Transverse colon (tissue), 4 donors: ENCODE measurements around the gene SCYL2. TPM values are rescaled to one million over a fixed set of nuclear protein-coding genes. Genes with fewer than 3 reads are reported as not detected.
"Not testable (repeated sequence)": the region's sequence is repeated elsewhere in the genome, so short reads cannot be mapped to it uniquely, and the experiment has no call there.

Experiments
- DNase-seq: peaks from one replicate; pipeline ENCODE4 v3.0.0-alpha.2; 2019
- H3K27ac ChIP-seq, 4 donors: fragments of 200-600 bp; sonication (generic); 2 replicates each; pipeline ENCODE4 v1.5.1; 2016 to 2018; ENCODE audit warnings: inconsistent platforms in 4 of 4
- H3K27me3 ChIP-seq: fragments of 200-600 bp; sonication (generic); 2 replicates; pipeline ENCODE4 v1.5.1; 2017; ENCODE audit warnings: inconsistent platforms
- H3K36me3 ChIP-seq, 4 donors: fragments of 200-600 bp; sonication (generic); 2 replicates each; pipeline ENCODE4 v1.5.1; 2017 to 2019; ENCODE audit warnings: inconsistent platforms in 4 of 4
- H3K4me1 ChIP-seq, 4 donors: fragments of 200-600 bp; sonication (generic); 2 replicates each; pipeline ENCODE4 v1.5.1; 2017 to 2020; ENCODE audit warnings: inconsistent platforms in 4 of 4
- H3K4me3 ChIP-seq, 4 donors: fragments of 200-600 bp; sonication (generic); 1 replicate in 1 of 4; 2 replicates in 3 of 4; pipeline versions ENCODE4 v1.5.1 to v1.6.1; 2017 to 2019; ENCODE audit warnings: inconsistent platforms in 4 of 4
- H3K9me3 ChIP-seq, 2 donors: fragments of 200-600 bp; sonication (generic); 2 replicates each; pipeline ENCODE4 v1.5.1; 2017 to 2019; ENCODE audit warnings: inconsistent platforms in 2 of 2
- CTCF ChIP-seq, 5 experiments: fragments of 200-600 bp in 3 of 5; fragments of 450-650 bp in 2 of 5; sonication (generic) in 3 of 5; IDR thresholded peaks; 1 replicate in 2 of 5; 2 replicates in 3 of 5; pipeline ENCODE4 v1.5.1; 2016 to 2017; ENCODE audit warnings: antibody characterized with exemption in 5 of 5, inconsistent platforms in 3 of 5, mild to moderate bottlenecking in 2 of 5, moderate library complexity in 1 of 5
- EP300 ChIP-seq: sonication (generic); formaldehyde crosslinking; IDR thresholded peaks from one replicate; pipeline ENCODE4 v1.6.1; 2017; ENCODE audit warnings: antibody characterized with exemption, low read depth
- POLR2A ChIP-seq: fragments of 450-650 bp; IDR thresholded peaks from one replicate; pipeline ENCODE4 v1.6.1; 2016; ENCODE audit warnings: antibody characterized with exemption, mild to moderate bottlenecking, moderate library complexity
- POLR2AphosphoS5 ChIP-seq, 3 donors: sonication (generic); formaldehyde crosslinking; IDR thresholded peaks; one replicate each; pipeline ENCODE4 v1.6.1; 2016; ENCODE audit warnings: antibody characterized with exemption in 3 of 3
- WGBS, 2 donors: methylation state at CpG; one replicate each; pipeline ENCODE4 v1.1.5; 2018; ENCODE audit warnings: low coverage in 1 of 2; 5-methylcytosine and 5-hydroxymethylcytosine counted together
- in situ Hi-C, 4 donors: fragments of 200-750 bp; cut with MboI; loops; one replicate each; pipeline versions ENCODE4 v1.15.0 to v1.15.1; 2017; ENCODE audit warnings: low sequenced_read_pairs in 3 of 4, low pct_ligation_motif_present in 1 of 4, low pct_unique_long_range_greater_than_20kb in 1 of 4
- intact Hi-C: fragments of 100-400 bp; cut with DNase I; formaldehyde crosslinking; loops from one replicate; pipeline ENCODE4 v1.15.1; 2023; ENCODE audit warnings: low total_unique reads
- total RNA-seq, 4 donors: library from RNA; depleted of rRNA; stranded (reverse); fragments of >200 nt; gene quantifications; one replicate each; pipeline ENCODE4 v1.1.0, GENCODE V29; 2016

The SCYL2 gene
- total RNA-seq, 4 donors from 2014 or later = 68.0 to 84.4 (median 72.6) TPM

GRCh38 chr12:100332852-100333251 is 65.9 kb downstream of the SCYL2 start:
- Histone ChIP-seq H3K4me1 (peaks cover 0 to 27% (median 0%) of the 10 kb centered on the region in 4 donors), H3K4me3 (no peak overlapping the region), H3K27me3 (no peaks in the 10 kb centered on the region), H3K9me3 (no peaks in the 10 kb centered on the region), H3K36me3 (peaks cover 0 to 43% (median 12%) of the 10 kb centered on the region in 4 donors), H3K27ac (peak overlapping the region in 2 of 4 donors; percentile 18 to 56)
- intact Hi-C loops (no loop called here), in situ Hi-C loops (no loop called here)
- 38 to 42% methylated on average over 1 to 2 of the region's 2 CpGs for WGBS, 2 donors
- TF ChIP-seq CTCF (IDR thresholded peaks at IDR 0.05) (no peak), POLR2AphosphoS5 (IDR thresholded peaks at IDR 0.05) (no peak), EP300 (no peak), POLR2A (no peak)
- no peak for DNase-seq

- no peak for DNase-seq
- 55 to 64% methylated on average over 3 of the region's 3 CpGs for WGBS, 2 donors
- no peaks in the 10 kb centered on the region for H3K27me3 ChIP-seq
Measured at GRCh38 chr12:100337299-100337698, 70.3 kb downstream of the SCYL2 start.

DNA sequence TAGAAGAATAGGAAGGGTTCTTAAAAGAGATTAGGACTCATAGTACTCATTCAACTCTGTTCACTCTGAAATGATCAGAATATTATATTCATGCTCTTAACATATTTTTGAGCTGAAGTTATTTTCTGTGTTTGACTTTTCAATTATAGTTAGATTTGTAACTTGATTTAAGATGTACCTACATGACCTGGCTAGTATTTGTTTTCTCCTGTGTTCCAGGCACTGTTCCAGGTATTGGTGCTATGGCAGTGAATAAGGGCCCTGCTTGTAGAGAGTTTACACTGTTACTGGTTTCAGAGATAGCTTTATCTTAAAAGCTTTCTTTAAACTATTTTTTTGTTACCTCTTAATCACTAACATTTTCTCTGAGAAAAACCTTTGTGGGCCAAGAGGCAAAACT is 70.8 kb downstream of the SCYL2 start:
- intact Hi-C loops = no loop called here
- TF ChIP-seq POLR2A (no peak), EP300 (no peak), POLR2AphosphoS5 (IDR thresholded peaks at IDR 0.05) (no peak), CTCF (IDR thresholded peaks at IDR 0.05) (no peak)

More at GRCh38 chr12:100337299-100337698, 70.3 kb downstream of the SCYL2 start:
- peaks cover 0 to 25% (median 0%) of the 10 kb centered on the region in 4 donors for H3K4me1 ChIP-seq
- intact Hi-C loops (no loop called here), in situ Hi-C loops (no loop called here)
- TF ChIP-seq POLR2A = no peak
- no peak for TF ChIP-seq EP300
- no peak for TF ChIP-seq POLR2AphosphoS5 (IDR thresholded peaks at IDR 0.05)
- no peak for TF ChIP-seq CTCF (IDR thresholded peaks at IDR 0.05)
- H3K27ac ChIP-seq = peak overlapping the region in 1 of 4 donors; percentile 44
- H3K9me3 ChIP-seq = no peaks in the 10 kb centered on the region
- no peak overlapping the region for H3K4me3 ChIP-seq
- peaks cover 0 to 31% (median 12%) of the 10 kb centered on the region in 4 donors for H3K36me3 ChIP-seq

DNA sequence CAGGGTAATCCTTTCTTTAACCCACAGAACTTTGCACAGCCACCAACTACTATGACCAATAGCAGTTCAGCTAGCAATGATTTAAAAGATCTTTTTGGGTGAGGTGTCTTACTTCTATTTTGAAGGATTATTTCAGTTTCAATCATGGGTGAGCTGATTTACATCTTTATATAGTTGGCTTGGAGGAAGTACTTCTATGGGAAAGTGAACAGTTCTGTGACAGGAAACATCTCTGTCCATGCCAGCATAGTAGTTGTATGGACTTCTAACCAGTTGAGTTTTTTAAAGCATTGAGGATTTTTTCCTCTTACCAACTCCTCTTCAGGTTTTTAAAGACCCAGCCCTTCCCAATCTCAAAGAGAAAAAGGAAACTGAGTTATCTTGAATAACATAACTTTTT is 72.1 kb downstream of the SCYL2 start:
- H3K9me3 ChIP-seq = no peaks in the 10 kb centered on the region
- no peak overlapping the region for H3K4me3 ChIP-seq
- H3K4me1 ChIP-seq = peaks cover 0 to 16% (median 0%) of the 10 kb centered on the region in 4 donors
- in situ Hi-C loops (no loop called here), intact Hi-C loops (no loop called here)
- H3K27ac ChIP-seq = no peak overlapping the region
- H3K36me3 ChIP-seq = peaks cover 0 to 31% (median 10%) of the 10 kb centered on the region in 4 donors
- DNase-seq = no peak
- no peaks in the 10 kb centered on the region for H3K27me3 ChIP-seq
- no peak for TF ChIP-seq POLR2AphosphoS5 (IDR thresholded peaks at IDR 0.05)
- no peak for TF ChIP-seq CTCF (IDR thresholded peaks at IDR 0.05)
- no peak for TF ChIP-seq POLR2A
- TF ChIP-seq EP300 = no peak

More for the DNA sequence above, 70.8 kb downstream of the SCYL2 start:
- Histone ChIP-seq H3K4me1 (peaks cover 0 to 20% (median 0%) of the 10 kb centered on the region in 4 donors), H3K27ac (peak overlapping the region in 1 of 4 donors; percentile 44), H3K27me3 (no peaks in the 10 kb centered on the region), H3K4me3 (no peak overlapping the region), H3K9me3 (no peaks in the 10 kb centered on the region), H3K36me3 (peaks cover 0 to 31% (median 12%) of the 10 kb centered on the region in 4 donors)
- DNase-seq = peak; percentile 43
- in situ Hi-C loops = no loop called here

DNA sequence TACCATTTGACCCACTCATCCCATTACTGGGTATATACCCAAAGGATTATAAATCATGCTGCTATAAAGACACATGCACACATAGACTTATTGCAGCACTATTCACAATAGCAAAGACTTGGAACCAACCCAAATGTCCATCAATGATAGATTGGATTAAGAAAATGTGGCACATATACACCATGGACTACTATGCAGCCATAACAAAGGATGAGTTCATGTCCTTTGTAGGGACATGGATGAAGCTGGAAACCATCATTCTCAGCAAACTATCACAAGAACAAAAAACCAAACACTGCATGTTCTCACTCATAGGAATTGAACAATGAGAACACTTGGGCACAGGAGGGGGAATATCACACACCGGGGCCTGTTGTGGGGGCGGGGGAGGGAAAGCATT is 75.9 kb downstream of the SCYL2 start:
- in situ Hi-C loops, H3K4me3 ChIP-seq, DNase-seq, intact Hi-C loops, H3K9me3 ChIP-seq, H3K27me3 ChIP-seq, H3K27ac ChIP-seq: not testable (repeated sequence)
- H3K36me3 ChIP-seq = peaks cover 0 to 13% (median 3%) of the 10 kb centered on the region in 4 donors
- peaks cover 0 to 15% (median 0%) of the 10 kb centered on the region in 4 donors for H3K4me1 ChIP-seq
- WGBS, 2 donors = 92% methylated on average over 2 of the region's 2 CpGs; no CpG with 5 or more reads in 1 of the 2 donors

- Histone ChIP-seq H3K4me1 (peaks cover 0 to 14% (median 0%) of the 10 kb centered on the region in 4 donors), H3K27ac (peak overlapping the region in 1 of 4 donors; percentile 54)
- in situ Hi-C loops, intact Hi-C loops, H3K27me3 ChIP-seq, H3K9me3 ChIP-seq, H3K4me3 ChIP-seq, DNase-seq, H3K36me3 ChIP-seq: not testable (repeated sequence)
- 90 to 100% methylated on average over 1 to 18 of the region's 18 CpGs for WGBS, 2 donors
Measured at GRCh38 chr12:100344351-100344750, 77.4 kb downstream of the SCYL2 start.
